ENCODE measurements around the gene P3H1.

GRCh38 chr1:42748021-42748420, 18.8 kb downstream of the P3H1 start:
- no peak for TF ChIP-seq CTCF (IDR thresholded peaks at IDR 0.05)
- no peak for TF ChIP-seq POLR2A (IDR thresholded peaks at IDR 0.05)

Measured in ovary (tissue), 3 donors.